Islet precursor cell (in vitro differentiated cells): ENCODE results near the gene FGA.

ENCODE experiments used
- DNase-seq: peaks from one replicate; pipeline ENCODE4 v3.0.0-alpha.2; 2018

Gene FGA

DNA sequence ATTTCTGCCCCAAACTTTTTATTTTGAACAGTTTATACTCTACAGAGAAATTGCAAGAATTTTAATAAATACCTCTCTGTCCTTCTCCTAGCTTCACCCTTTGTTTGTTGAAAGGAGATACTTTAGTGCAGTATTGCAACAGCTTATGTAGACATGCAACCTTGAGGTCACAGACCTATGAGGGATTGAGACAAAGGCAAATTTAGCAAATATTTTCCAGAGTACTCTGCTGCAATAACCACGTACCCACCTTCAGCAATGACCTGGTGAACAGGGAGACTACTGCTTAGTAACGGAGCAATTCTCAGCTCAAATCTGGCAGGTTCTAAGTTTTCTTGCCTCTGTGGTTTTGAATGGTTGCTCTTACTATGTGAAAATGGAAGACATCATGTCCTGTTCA is 13.2 kb downstream of the FGA start:
- no peak for DNase-seq

GRCh38 chr4:154574311-154574710 is 16.2 kb downstream of the FGA start:
- no peak for DNase-seq

- no peak for DNase-seq
Measured at GRCh38 chr4:154573190-154573870, 17.2 kb downstream of the FGA start.

DNA sequence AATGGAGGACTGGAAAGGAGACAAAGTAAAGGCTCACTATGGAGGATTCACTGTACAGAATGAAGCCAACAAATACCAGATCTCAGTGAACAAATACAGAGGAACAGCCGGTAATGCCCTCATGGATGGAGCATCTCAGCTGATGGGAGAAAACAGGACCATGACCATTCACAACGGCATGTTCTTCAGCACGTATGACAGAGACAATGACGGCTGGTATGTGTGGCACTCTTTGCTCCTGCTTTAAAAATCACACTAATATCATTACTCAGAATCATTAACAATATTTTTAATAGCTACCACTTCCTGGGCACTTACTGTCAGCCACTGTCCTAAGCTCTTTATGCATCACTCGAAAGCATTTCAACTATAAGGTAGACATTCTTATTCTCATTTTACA is 21.0 kb downstream of the FGA start:
- DNase-seq: no peak

- no peak for DNase-seq
Measured at GRCh38 chr4:154569028-154569427, 21.5 kb downstream of the FGA start.

- no peak for DNase-seq
Measured at GRCh38 chr4:154566639-154567204, 23.8 kb downstream of the FGA start.

- DNase-seq: no peak
Measured at GRCh38 chr4:154565704-154566103, 24.8 kb downstream of the FGA start.

DNA sequence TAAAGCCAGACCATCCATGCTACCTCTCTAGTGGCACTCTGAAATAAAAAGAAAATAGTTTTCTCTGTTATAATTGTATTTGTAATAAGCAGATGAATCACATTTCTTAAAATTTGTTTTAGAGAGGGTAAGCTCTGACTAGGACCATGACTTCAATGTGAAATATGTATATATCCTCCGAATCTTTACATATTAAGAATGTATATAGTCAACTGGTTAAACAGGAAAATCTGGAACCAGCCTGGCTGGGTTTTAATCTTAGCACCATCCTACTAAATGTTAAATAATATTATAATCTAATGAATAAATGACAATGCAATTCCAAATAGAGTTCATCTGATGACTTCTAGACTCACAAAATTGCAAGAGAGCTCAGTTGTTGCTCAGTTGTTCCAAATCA is 26.2 kb downstream of the FGA start:
- no peak for DNase-seq

DNA sequence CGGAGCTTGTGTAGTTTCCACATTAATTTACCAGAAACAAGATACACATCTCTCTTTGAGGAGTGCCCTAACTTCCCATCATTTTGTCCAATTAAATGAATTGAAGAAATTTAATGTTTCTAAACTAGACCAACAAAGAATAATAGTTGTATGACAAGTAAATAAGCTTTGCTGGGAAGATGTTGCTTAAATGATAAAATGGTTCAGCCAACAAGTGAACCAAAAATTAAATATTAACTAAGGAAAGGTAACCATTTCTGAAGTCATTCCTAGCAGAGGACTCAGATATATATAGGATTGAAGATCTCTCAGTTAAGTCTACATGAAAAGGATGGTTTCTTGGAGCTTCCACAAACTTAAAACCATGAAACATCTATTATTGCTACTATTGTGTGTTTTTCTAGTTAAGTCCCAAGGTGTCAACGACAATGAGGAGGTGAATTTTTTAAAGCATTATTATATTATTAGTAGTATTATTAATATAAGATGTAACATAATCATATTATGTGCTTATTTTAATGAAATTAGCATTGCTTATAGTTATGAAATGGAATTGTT is 27.8 kb downstream of the FGA start, which contains the start of gene FGB:
TSS of gene FGB (plus strand) at position 315 of the 558 bp plus-strand sequence. CDS start at position 323, 8 bp downstream.
- DNase-seq: no peak

- no peak for DNase-seq
Measured at GRCh38 chr4:154560824-154561231, 29.7 kb downstream of the FGA start.

GRCh38 chr4:154560419-154560801 is 30.1 kb downstream of the FGA start:
- no peak for DNase-seq

DNA sequence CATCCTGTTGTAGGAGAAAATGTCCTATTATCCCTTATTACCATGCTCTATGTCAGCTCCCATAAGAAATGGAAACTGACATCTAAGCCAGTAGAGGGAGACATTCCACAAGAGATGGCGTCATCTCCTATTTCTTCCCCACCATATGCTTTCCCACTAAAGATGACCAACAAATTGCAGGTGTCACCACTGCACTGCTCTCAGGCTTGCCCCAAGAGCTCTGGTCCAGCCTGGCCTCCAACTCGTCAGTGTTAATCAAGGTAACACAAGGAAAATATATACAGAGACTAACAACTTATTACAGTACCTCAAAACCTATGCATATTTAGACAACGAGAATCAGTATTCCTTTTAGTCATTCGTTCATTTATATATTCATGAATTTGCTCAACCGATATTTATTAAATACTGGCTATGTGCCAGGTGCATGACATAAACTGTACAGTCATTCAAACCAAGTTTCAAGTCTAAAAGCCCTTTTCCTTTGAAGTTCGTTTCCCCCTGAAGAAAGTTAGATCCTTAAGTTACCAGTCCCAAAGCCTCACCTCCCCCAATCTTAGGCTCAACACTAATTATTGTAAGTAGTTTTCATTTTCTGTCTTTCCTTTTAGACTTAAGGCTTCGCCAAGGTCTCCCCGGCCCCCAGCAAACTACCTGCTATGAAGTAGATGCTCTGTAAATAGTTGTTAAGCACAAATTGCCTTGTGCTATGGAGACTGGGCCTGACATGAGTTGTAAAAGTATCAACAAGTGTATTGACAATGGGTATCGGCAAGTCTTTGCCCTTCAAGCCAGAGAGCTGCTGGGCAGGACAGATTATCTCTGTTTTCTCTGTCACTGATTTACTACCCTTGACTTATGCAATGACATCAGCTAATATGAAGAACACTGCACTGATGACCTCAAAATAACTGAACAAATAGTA is 30.8 kb downstream of the FGA start:
- peak; percentile 61 for DNase-seq

- DNase-seq: no peak
Measured at GRCh38 chr4:154559141-154559493, 31.4 kb downstream of the FGA start.

DNA sequence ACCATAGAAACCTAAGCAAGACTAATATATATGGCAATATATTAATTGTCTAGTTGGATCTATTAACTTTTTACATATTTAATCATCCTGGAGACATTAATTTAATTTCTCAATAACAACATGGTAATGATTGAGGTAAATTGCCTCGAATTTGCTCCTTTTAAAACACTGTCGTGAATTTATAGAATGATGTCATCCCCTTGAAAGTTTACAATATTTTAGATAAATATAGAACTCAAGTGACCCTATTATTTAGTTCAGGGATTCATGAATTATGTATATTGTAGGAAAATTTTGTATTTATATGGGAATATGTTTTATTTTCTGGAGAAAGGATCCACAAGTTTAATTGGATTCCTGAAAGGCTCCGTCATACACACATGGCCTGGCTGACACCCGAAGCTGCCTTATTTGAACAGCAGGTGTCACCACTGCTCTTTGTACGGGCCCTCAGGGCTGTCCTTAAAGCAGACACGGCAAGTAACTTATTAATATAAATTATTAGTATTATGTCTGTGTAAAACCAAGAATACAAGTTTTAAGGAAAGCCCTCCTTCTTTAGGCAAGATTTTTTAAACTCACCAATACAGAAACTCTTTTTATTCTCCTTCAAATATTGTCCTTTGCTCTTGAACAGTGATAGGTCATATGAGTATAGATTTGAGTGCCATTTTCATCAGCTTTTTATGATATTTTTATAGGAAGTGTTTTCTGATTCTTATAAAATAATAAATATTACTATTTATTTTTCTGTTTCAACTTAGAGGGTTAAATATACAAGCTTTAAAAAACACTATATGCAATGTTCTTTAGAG is 38.5 kb downstream of the FGA start:
- DNase-seq: peak; percentile 86

- peak; percentile 98 for DNase-seq
Measured at GRCh38 chr4:154549894-154550790, 40.4 kb downstream of the FGA start, which contains the start of gene PLRG1. TSS of gene PLRG1 (minus strand) at chr4:154550400. CDS start at chr4:154550308, 92 bp downstream.

DNA sequence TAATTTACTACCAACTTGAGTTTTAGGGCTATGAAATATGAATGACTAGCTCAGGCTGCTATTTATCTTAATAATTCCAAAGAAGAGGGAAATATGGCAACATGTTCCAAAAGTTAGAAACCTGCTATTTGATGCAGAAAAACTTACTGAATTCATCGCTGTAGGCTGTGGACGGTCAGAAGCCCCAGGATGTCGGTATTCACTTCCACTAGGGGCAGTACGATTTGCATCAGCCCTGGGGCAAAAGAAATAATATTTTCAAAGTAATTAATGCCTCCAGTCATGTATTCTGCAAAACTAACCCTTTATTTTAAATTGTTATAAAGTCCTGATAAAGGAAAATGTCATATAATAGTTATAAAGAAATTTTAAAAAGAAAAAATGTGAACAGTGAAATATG is 44.9 kb downstream of the FGA start:
- no peak for DNase-seq

- DNase-seq: no peak
Measured at GRCh38 chr4:154542271-154542879, 48.2 kb downstream of the FGA start.
